Endothelial cell of umbilical vein (primary cell): ENCODE results near the gene CLINT1. TPM values are rescaled to one million over a fixed set of nuclear protein-coding genes. Genes with fewer than 3 reads are reported as not detected.

Source experiments
- BruUV-seq: library from RNA; stranded (reverse); fragments of 400-500 nt; replicated peaks from 2 replicates; lab custom pipeline; 2021; lab: Mats Ljungman, UMichigan
- CTCF ChIA-PET: fragments of 300-600, 350-600 bp; sonication (Branson Sonifier 250); formaldehyde crosslinking; loops from one replicate; lab custom pipeline; 2021; ENCODE audit warnings: antibody characterized with exemption, inconsistent platforms; lab: Charles Lee
- POLR2A ChIA-PET: fragments of 300-600, 350-600 bp; sonication (Branson Sonifier 250); formaldehyde crosslinking; loops from one replicate; lab custom pipeline; 2021; ENCODE audit warnings: antibody characterized with exemption, inconsistent platforms; lab: Charles Lee
- DNase-seq: peaks from one replicate; pipeline ENCODE4 v3.0.0-alpha.2; 2011; ENCODE audit warnings: low read depth, low spot score
- FAIRE-seq: peaks from 2 replicates; lab custom pipeline; 2011; peaks lifted over from hg19 to GRCh38; lab: Jason Lieb, UNC
- H2AFZ ChIP-seq: 2 replicates; pipeline ENCODE4 v1.6.0; 2012; ENCODE audit warnings: low read depth, low read length, control low read depth, inconsistent platforms
- H3K27ac ChIP-seq: 2 replicates; pipeline ENCODE4 v1.5.1; 2011; ENCODE audit warnings: low read depth, mild to moderate bottlenecking, control low read depth, low read length, moderate library complexity; ENCODE audit not compliant: insufficient read depth
- H3K27me3 ChIP-seq, 2 experiments: 2 replicates each; pipeline versions ENCODE4 v1.6.0 to v1.6.1; 2011; ENCODE audit warnings: low read length in 2 of 2, mixed read lengths in 1 of 2; ENCODE audit not compliant: control insufficient read depth in 2 of 2, insufficient read depth in 2 of 2
- H3K36me3 ChIP-seq, 2 experiments: 2 replicates in 1 of 2; 3 replicates in 1 of 2; pipeline ENCODE4 v1.5.1; 2011; ENCODE audit warnings: low read length in 2 of 2, mild to moderate bottlenecking in 1 of 2, moderate library complexity in 1 of 2; ENCODE audit not compliant: control insufficient read depth in 2 of 2, insufficient read depth in 2 of 2; ENCODE audit errors: extremely low read depth in 1 of 2
- H3K4me1 ChIP-seq: 3 replicates; pipeline ENCODE4 v1.5.1; 2011; ENCODE audit warnings: mild to moderate bottlenecking, low read length; ENCODE audit not compliant: control insufficient read depth, insufficient read depth; ENCODE audit errors: extremely low read depth
- H3K4me2 ChIP-seq: 2 replicates; pipeline ENCODE4 v1.6.1; 2011; ENCODE audit warnings: low read length, control low read depth, mixed read lengths; ENCODE audit not compliant: insufficient read depth
- H3K4me3 ChIP-seq, 3 experiments: fragments of 200-600 bp in 1 of 3; sonication (generic), shearing (Covaris generic) in 1 of 3; replicated peaks in 1 of 3; 2 replicates each; pipeline ENCODE4 v1.5.1; 2011 to 2016; ENCODE audit warnings: control low read depth in 3 of 3, low read length in 3 of 3, mild to moderate bottlenecking in 2 of 3, inconsistent platforms in 1 of 3, low read depth in 1 of 3, moderate library complexity in 1 of 3; ENCODE audit not compliant: insufficient read depth in 1 of 3
- H3K79me2 ChIP-seq: 2 replicates; pipeline ENCODE4 v1.6.0; 2012; ENCODE audit warnings: low read length, inconsistent platforms; ENCODE audit not compliant: control insufficient read depth, insufficient read depth
- H3K9ac ChIP-seq: replicated peaks from 2 replicates; pipeline ENCODE3; 2011; ENCODE audit warnings: low read length, control low read depth; ENCODE audit not compliant: insufficient read depth; ENCODE audit errors: extremely low read depth
- H3K9me1 ChIP-seq: replicated peaks from 3 replicates; pipeline ENCODE4 v1.6.0; 2011; ENCODE audit warnings: mild to moderate bottlenecking, low read length; ENCODE audit not compliant: control insufficient read depth, insufficient read depth; ENCODE audit errors: extremely low read depth
- H3K9me3 ChIP-seq: replicated peaks from 2 replicates; pipeline ENCODE4 v1.5.1; 2012; ENCODE audit warnings: low read length, inconsistent platforms; ENCODE audit not compliant: control insufficient read depth, insufficient read depth
- H4K20me1 ChIP-seq: replicated peaks from 2 replicates; pipeline ENCODE3; 2011; ENCODE audit warnings: mild to moderate bottlenecking, low read length; ENCODE audit not compliant: control insufficient read depth, insufficient read depth; ENCODE audit errors: extremely low read depth
- EZH2 ChIP-seq: IDR thresholded peaks from 2 replicates; pipeline ENCODE4 v1.6.1; 2012; ENCODE audit warnings: borderline replicate concordance, low read depth, mild to moderate bottlenecking, moderate library complexity, low read length, inconsistent platforms; ENCODE audit not compliant: severe bottlenecking
- FOS ChIP-seq: IDR thresholded peaks from 2 replicates; pipeline ENCODE4 v1.6.1; 2011; ENCODE audit warnings: mild to moderate bottlenecking, low read length, moderate library complexity, borderline replicate concordance; ENCODE audit not compliant: insufficient read depth
- GATA2 ChIP-seq: IDR thresholded peaks from 2 replicates; pipeline ENCODE4 v1.7.0; 2011; ENCODE audit warnings: low read depth, mild to moderate bottlenecking, moderate library complexity, mixed read lengths, low read length; ENCODE audit not compliant: insufficient read length, insufficient read depth
- JUN ChIP-seq: IDR thresholded peaks from 2 replicates; pipeline ENCODE4 v1.6.1; 2011; ENCODE audit warnings: borderline replicate concordance, low read depth; ENCODE audit not compliant: insufficient read length, insufficient read depth
- MAX ChIP-seq: IDR thresholded peaks from 2 replicates; pipeline ENCODE4 v1.6.1; 2011; ENCODE audit not compliant: insufficient read depth, insufficient read length
- MYC ChIP-seq: IDR thresholded peaks from one replicate; pipeline ENCODE4 v1.6.1; 2011; ENCODE audit warnings: mild to moderate bottlenecking, low read depth, low read length
- POLR2A ChIP-seq: IDR thresholded peaks from 2 replicates; pipeline ENCODE4 v1.6.1; 2012; ENCODE audit warnings: low read depth, mild to moderate bottlenecking, control low read depth, low read length
- dilution Hi-C: fragments of 300-500 bp; cut with MboI; formaldehyde crosslinking; loops from one replicate; pipeline ENCODE4 v1.15.0; 2019; ENCODE audit warnings: low sequenced_read_pairs; ENCODE audit not compliant: extremely low pct_ligation_motif_present
- intact Hi-C: fragments of 100-400 bp; cut with micrococcal nuclease; formaldehyde crosslinking; loops from one replicate; pipeline ENCODE4 v1.10.0; 2022
- polyA plus RNA-seq, 4 experiments: library from polyadenylated mRNA; depleted of rRNA in 3 of 4; stranded (reverse) in 3 of 4; unstranded in 1 of 4; fragments of >200 nt; gene quantifications; 2 replicates each; pipeline versions ENCODE4 v1.2.1 to v1.2.3, GENCODE V29; 2011 to 2012; ENCODE audit warnings: missing spikeins in 1 of 4
- total RNA-seq: library from RNA; stranded (reverse); gene quantifications from 2 replicates; pipeline ENCODE4 v1.2.3, GENCODE V29; 2021
- TF ChIP-seq, protein P1 (sequence below), 2 donors: IDR thresholded peaks; 1 replicate in 1 of 2; 2 replicates in 1 of 2; pipeline ENCODE4 v1.5.1; 2011; ENCODE audit warnings: low read length in 2 of 2, mild to moderate bottlenecking in 2 of 2, moderate library complexity in 2 of 2, control low read depth in 1 of 2, inconsistent platforms in 1 of 2, low read depth in 1 of 2; ENCODE audit not compliant: insufficient read depth in 1 of 2; ENCODE audit errors: extremely low read depth in 1 of 2

Gene CLINT1
- total and polyA plus RNA-seq, 2 donors (not counting 3 experiments of a cell fraction or from before 2014, with no cell fraction given), result 76.6 to 158 TPM

GRCh38 chr5:157739388-157740228 is 119.3 kb downstream of the CLINT1 start:
- BruUV-seq, result no TSS peak

More at GRCh38 chr5:157739388-157740228, 119.3 kb downstream of the CLINT1 start:
- ChIA-PET POLR2A (no interaction called here), CTCF (interaction anchor here (0.8 to 0.9 kb wide), 2 partner anchors 9 to 411 kb away, joined by 3 to 4 read pairs; no protein-coding TSS in a partner anchor)
- no peak overlapping the region for H3K27ac ChIP-seq
- DNase-seq (no peak), FAIRE-seq (no peak)
- H3K27me3 ChIP-seq, result no peaks in the 10 kb centered on the region
- peaks cover 6% of the 10 kb centered on the region for H3K4me1 ChIP-seq
- no peaks in the 10 kb centered on the region for H4K20me1 ChIP-seq
- H3K4me2 ChIP-seq, result no peak overlapping the region
- dilution Hi-C loops (no loop called here), intact Hi-C loops (loop anchor here (5.0 kb wide), 1 partner anchor 487 kb away; no protein-coding TSS in a partner anchor)
- H2AFZ ChIP-seq, result no peak overlapping the region
- H3K9ac ChIP-seq, result no peak overlapping the region
- H3K79me2 ChIP-seq, result peaks cover 5% of the 10 kb centered on the region
- H3K4me3 ChIP-seq, result no peak overlapping the region
- H3K9me3 ChIP-seq, result no peaks in the 10 kb centered on the region
- no peaks in the 10 kb centered on the region for H3K9me1 ChIP-seq
- TF ChIP-seq JUN, result no peak
- no peak for TF ChIP-seq EZH2
- TF ChIP-seq POLR2A, result no peak
- no peak for TF ChIP-seq MAX
- no peak for TF ChIP-seq MYC
- no peak for TF ChIP-seq GATA2
- TF ChIP-seq, protein P1, sequence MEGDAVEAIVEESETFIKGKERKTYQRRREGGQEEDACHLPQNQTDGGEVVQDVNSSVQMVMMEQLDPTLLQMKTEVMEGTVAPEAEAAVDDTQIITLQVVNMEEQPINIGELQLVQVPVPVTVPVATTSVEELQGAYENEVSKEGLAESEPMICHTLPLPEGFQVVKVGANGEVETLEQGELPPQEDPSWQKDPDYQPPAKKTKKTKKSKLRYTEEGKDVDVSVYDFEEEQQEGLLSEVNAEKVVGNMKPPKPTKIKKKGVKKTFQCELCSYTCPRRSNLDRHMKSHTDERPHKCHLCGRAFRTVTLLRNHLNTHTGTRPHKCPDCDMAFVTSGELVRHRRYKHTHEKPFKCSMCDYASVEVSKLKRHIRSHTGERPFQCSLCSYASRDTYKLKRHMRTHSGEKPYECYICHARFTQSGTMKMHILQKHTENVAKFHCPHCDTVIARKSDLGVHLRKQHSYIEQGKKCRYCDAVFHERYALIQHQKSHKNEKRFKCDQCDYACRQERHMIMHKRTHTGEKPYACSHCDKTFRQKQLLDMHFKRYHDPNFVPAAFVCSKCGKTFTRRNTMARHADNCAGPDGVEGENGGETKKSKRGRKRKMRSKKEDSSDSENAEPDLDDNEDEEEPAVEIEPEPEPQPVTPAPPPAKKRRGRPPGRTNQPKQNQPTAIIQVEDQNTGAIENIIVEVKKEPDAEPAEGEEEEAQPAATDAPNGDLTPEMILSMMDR (IDR thresholded peaks at IDR 0.05; ENCODE audit: extremely low read depth in 1 of 2, insufficient read depth in 1 of 2, low read depth in 1 of 2, low read length in 2 of 2), result no peak
- no peak for TF ChIP-seq FOS
- no peaks in the 10 kb centered on the region for H3K36me3 ChIP-seq
